Stimulated activated CD4-positive, alpha-beta T cell treated with anti-CD3 and anti-CD28 coated beads, Interleukin-15, amount 100 ng/mL, for 24 hours (primary cell): Measurements from ENCODE around the gene DBI.
A peak's percentile ranks its signal among the peaks of the same experiment; 100 is the strongest.
"Not testable (repeated sequence)": the region's sequence is repeated elsewhere in the genome, so short reads cannot be mapped to it uniquely, and the experiment has no call there.

Experiments used
- DNase-seq: peaks from one replicate; pipeline ENCODE4 v3.0.0-alpha.2; 2020

Gene DBI

GRCh38 chr2:119366161-119366648, 572 bp upstream of the DBI start:
- no peak for DNase-seq

- peak; percentile 74 for DNase-seq
Measured at GRCh38 chr2:119367472-119368099, 809 bp downstream of the DBI start.

DNA sequence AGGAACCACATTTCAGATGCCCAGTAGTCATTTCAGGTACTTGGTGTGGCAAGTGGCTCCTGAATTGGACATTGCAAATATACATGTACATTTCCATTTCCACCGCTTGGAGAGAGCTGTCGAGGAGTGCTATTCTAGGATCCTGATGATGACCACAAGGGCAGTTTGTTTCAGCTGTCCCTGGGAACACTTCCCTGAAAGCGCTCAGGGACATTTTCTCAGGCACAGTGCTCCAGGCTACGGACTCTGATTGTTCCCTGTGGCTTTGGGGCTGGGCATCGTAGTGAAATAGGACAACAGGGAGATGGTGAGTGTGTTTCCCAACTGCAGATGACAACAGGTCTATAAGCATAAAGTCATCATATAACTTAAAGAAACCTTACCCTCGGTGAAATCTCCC, 3.1 kb downstream of the DBI start:
- DNase-seq: no peak

DNA sequence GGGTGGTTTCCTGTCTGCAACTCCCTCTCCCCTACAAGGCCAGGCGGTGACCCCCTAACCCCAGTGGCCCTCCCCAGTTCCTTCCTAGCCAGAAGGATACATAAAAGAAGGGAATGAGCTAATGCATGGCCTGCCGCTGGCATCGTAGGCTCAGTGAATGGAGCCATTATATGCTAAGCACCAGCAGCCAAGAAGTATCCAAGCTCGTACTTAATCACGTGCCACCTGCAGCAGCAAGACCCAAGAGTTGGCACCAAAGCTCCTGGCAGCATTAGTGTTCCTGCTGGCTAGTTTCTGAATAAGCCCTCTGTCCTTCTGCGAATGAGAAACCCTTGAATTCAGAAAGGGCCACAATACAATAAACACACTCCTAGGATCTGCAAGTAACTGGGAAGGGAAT, 4.3 kb downstream of the DBI start:
- DNase-seq: no peak

GRCh38 chr2:119372778-119373568, 6.2 kb downstream of the DBI start:
- DNase-seq: no peak

DNA sequence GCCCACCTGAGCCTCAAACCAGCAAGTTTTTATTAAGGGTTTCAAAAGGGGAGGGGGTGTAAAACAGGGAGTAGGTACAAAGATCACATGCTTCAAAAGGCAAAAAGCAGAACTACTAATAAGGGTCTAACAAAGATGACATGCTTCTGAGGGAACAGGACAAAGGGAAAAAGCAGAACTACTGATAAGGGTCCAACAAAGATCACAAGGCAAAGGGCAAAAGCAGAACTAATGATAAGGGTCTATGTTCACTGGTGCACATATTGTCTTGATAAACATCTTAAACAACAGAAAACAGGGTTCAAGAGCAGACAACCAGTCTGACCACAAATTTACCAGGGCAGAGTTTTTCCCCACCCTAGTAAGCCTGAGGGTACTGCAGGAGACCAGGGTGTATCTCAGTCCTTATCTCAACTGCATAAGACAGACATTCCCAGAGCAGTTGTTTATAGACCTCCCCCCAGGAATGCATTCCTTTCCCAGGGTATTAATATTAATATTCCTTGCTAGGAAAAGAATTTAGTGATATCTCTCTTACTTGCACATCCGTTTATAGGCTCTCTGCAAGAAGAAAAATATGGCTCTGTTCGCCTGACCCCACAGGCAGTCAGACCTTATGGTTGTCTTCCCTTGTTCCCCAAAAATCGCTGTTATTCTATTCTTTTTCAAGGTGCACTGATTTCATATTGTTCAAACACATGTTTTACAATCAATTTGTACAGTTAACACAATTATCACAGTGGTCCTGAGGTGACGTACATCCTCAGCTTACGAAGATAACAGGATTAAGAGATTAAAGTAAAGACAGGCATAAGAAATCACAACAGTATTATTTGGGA, 7.3 kb downstream of the DBI start:
- not testable (repeated sequence) for DNase-seq

DNA sequence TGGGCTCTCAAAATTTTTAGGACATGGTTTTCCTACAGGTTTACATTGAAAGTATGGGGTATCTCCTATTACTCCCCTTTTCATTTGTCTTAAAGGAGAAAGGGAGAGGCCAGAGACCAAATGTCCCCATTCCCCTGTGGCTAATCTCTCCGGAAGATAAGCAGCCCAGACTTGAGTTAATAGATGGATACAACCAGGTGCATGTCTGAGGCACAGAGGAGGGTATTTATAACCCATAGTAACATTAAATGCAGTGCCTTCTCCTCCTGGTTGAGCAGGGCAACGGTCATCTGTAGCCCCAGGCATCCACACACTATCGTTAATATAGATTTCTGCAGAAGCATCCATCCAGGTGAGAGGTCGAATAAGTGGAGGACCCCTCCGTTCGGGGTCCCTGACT, 9.6 kb downstream of the DBI start:
- not testable (repeated sequence) for DNase-seq

- DNase-seq: no peak
Measured at GRCh38 chr2:119376810-119377209, 10.0 kb downstream of the DBI start.

GRCh38 chr2:119377294-119377992, 10.7 kb downstream of the DBI start:
- no peak for DNase-seq

DNA sequence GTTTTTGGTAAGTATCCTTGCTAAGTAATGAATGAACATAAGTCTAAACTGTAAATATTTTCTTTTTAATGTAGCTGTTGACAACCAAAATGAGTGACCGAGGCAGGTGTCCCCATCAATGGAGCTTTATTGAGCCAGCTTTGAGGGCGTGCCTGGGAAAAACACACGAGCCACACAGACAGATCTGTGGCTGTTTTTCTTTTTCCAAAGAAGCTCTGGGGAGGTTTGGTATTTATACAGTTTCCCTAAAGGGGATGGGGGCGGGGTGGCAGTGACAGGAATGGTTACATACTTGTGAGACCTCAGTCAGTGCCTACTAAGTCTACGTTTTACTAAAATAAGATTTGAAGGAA, 11.2 kb downstream of the DBI start:
- DNase-seq: no peak

DNA sequence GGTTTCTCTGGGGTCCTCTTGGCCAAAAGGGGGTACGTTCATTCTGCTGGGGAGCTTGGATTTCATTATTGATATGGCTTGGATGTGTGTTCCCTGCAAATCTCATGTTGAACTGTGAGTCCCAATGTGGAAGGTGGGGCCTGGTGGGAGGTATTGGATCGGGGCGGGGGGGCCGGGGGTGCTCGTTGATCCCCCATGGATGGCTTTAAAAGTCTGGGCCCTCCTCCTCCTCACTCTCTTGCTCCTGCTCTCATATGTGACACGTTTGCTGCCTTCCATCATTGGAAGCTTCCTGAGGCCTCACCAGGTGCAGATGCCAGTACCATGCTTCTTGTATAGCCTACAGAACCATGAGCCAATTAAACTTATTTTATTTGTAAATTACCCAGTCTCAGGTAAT, 11.8 kb downstream of the DBI start:
- no peak for DNase-seq

DNA sequence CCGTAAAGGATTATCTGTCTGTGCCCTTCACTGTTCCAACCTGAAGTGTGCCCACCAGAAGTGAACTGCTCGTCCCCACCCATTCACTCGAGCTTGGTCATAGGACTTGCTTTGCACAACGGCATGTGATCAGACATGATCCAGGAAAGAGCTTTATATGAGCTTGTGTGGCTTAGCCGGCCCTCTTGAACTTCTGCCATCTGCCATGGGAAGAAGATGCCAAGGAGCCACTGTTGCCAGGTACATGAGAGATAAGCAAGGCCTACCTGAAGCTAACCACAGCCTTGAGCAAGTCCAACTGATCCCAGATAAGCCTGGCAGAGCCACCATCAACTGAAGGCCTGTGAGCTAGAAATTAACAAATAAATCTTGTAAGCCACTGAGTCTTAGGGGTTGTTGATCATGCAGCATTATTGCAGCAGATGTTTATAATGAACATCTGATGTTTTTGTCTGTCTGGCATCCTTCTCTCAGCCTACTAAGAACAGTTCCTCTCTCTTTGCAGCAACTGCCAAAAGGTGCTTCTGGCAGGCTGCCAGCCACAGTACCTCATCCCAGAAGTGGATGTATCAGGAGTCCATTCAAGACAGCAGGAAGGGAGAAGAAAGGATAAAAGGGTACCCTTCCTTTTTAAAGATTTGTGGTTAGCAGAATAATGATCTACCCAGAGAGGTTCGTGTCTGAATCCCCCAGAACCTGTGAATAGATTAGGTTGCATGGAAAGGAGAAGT, 16.8 kb downstream of the DBI start:
- no peak for DNase-seq

DNA sequence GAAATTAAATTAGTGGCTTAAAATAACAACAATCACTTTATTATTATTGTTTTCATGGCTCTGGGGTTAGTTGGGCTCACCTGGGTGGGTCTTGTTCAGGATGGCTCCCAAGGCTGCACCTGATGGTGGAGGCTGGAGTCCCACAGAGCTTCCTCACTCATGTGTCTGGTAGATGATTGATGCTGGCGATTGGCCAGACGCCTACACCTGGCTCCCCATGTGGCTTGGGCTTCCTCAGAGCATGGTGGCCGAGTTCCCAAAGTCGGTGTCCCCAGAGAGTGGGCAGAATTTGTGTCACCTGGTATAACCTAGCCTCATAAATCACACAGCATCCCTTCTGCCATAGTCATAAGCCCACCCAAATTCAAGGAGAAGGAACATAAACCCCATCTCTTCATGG, 18.2 kb downstream of the DBI start:
- no peak for DNase-seq

GRCh38 chr2:119385466-119385865, 18.7 kb downstream of the DBI start:
- no peak for DNase-seq

GRCh38 chr2:119387381-119388129, 20.8 kb downstream of the DBI start:
- peak; percentile 50 for DNase-seq

DNA sequence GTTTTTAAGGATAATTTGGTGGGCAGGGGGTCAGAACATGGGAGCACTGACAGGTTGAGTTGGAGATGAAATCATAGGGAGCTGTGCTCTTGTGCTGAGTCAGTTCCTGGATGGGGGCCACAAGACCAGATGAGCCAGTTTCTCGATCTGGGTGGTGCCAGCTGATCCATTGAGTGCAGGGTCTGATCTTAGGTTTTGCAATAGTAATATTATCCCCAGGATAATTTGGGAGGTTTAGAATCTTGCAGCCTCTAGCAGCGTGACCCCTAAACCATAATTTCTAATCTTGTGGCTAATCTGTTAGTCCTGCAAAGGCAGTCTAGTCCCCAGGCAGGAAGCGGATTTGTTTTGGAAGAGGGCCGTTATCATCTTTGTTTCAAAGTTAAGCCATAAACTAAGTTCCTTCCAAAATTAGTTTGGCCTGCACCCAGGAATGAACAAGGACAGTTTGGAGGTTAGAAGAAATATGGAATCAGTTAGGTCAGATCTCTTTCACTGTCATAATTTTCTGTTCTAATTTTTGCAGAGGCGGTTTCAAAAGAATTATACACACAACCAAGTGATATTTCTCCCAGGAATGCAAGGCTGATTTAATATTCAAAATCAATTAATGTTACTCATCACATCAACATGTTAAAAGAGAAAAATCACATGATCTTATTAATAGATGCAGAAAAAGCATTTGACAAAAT, 23.0 kb downstream of the DBI start:
- DNase-seq: no peak

GRCh38 chr2:119393971-119394748, 27.4 kb downstream of the DBI start:
- no peak for DNase-seq

DNA sequence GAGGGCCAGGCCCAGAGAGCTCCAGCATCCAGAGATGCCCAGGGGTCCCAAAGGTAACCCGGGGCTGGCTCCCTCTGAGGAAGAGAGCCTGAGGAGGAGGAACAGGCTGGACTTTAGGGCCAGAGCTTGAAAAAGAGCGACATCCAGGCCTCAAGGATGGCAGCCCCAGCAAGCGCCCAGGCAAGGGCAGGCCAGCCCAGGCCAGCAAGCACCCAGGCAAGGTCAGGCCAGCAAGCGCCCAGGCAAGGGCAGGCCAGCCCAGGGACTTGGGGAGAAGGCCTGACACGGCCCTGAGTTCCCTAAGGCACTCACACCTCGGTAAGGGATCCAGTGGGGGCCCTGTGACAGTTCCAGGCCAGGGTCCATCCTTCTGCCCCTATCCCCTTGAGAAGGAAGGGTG, 30.4 kb downstream of the DBI start:
- no peak for DNase-seq

DNA sequence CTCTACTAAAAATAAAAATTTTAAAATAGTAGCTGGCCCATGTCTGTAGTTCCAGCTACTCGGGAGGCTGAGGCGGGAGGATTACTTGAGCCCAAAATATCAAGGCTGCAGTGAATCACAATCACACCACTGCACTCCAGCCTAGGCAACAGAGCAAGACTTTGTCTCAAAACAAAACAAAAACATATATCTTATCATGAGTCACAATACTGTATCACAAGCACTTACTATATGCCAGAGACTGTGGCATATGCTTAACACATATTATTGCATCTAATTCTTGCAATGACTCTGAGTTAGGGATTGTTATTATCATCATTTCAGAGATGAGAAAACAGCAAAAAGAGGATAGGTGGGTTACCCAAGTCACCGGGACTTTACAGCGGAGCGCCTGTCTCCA, 35.3 kb downstream of the DBI start:
- DNase-seq: no peak
